Common myeloid progenitor, CD34-positive (primary cell): Measurements from ENCODE around the gene GAGE12J.
"Not testable (repeated sequence)": the region's sequence is repeated elsewhere in the genome, so short reads cannot be mapped to it uniquely, and the experiment has no call there.

Experiments
- CTCF ChIA-PET: fragments of 350-600 bp; sonication (Branson Sonifier 250); formaldehyde crosslinking; loops from one replicate; lab custom pipeline; 2021; ENCODE audit warnings: antibody characterized with exemption; lab: Charles Lee
- POLR2A ChIA-PET: fragments of 350-600 bp; sonication (Branson Sonifier 250); formaldehyde crosslinking; loops from one replicate; lab custom pipeline; 2021; ENCODE audit warnings: antibody characterized with exemption; lab: Charles Lee
- DNase-seq, 3 donors: peaks; one replicate each; pipeline versions ENCODE4 v3.0.0 to v3.0.0-alpha.2; 2013
- H3K27ac ChIP-seq, 2 experiments: 1 replicate in 1 of 2; 2 replicates in 1 of 2; pipeline ENCODE4 v1.7.0; 2013; ENCODE audit warnings: inconsistent platforms in 2 of 2, low read length in 2 of 2, mild to moderate bottlenecking in 2 of 2, low read depth in 1 of 2, moderate library complexity in 1 of 2; ENCODE audit not compliant: severe bottlenecking in 2 of 2, insufficient read depth in 1 of 2, poor library complexity in 1 of 2
- H3K27me3 ChIP-seq, 5 experiments: replicated peaks in 2 of 5; 1 replicate in 3 of 5; 2 replicates in 2 of 5; pipeline versions ENCODE4 v1.6.1 to v1.7.0; 2013; ENCODE audit warnings: low read length in 4 of 5, mild to moderate bottlenecking in 2 of 5, moderate library complexity in 2 of 5, inconsistent platforms in 1 of 5; ENCODE audit not compliant: insufficient read depth in 5 of 5, control insufficient read depth in 4 of 5
- H3K36me3 ChIP-seq, 4 experiments: 1 replicate in 2 of 4; 2 replicates in 2 of 4; pipeline versions ENCODE4 v1.6.1 to v1.7.0; 2013; ENCODE audit warnings: low read length in 3 of 4, control low read depth in 1 of 4, mild to moderate bottlenecking in 1 of 4; ENCODE audit not compliant: control insufficient read depth in 4 of 4, insufficient read depth in 4 of 4
- H3K4me1 ChIP-seq, 4 experiments: 1 replicate in 3 of 4; 2 replicates in 1 of 4; pipeline versions ENCODE4 v1.6.1 to v1.7.1; 2013; ENCODE audit warnings: low read length in 3 of 4, mild to moderate bottlenecking in 3 of 4, control low read depth in 1 of 4, inconsistent platforms in 1 of 4, moderate library complexity in 1 of 4; ENCODE audit not compliant: control insufficient read depth in 4 of 4, insufficient read depth in 4 of 4; ENCODE audit errors: control extremely low read depth in 1 of 4
- H3K4me3 ChIP-seq, 7 experiments: 1 replicate in 4 of 7; 2 replicates in 3 of 7; pipeline versions ENCODE4 v1.5.1 to v1.7.0; 2013; ENCODE audit warnings: mild to moderate bottlenecking in 7 of 7, low read length in 6 of 7, moderate library complexity in 6 of 7, inconsistent platforms in 2 of 7, low read depth in 2 of 7, control low read depth in 1 of 7; ENCODE audit not compliant: insufficient read depth in 4 of 7, control insufficient read depth in 1 of 7; ENCODE audit errors: extremely low read depth in 1 of 7
- H3K9me3 ChIP-seq, 5 experiments: 1 replicate in 4 of 5; 2 replicates in 1 of 5; pipeline versions ENCODE4 v1.6.1 to v1.7.1; 2013; ENCODE audit warnings: low read length in 4 of 5, mild to moderate bottlenecking in 2 of 5, inconsistent platforms in 1 of 5, low read depth in 1 of 5, moderate library complexity in 1 of 5; ENCODE audit not compliant: control insufficient read depth in 4 of 5, insufficient read depth in 2 of 5; ENCODE audit errors: control extremely low read depth in 1 of 5
- WGBS: methylation state at CpG from one replicate; pipeline ENCODE4 v1.1.5; 2013; ENCODE audit not compliant: insufficient coverage; 5-methylcytosine and 5-hydroxymethylcytosine counted together

The GAGE12J gene

GRCh38 chrX:49330421-49330820 lies 8.6 kb downstream of the GAGE12J start:
- H3K4me3 ChIP-seq, H3K27me3 ChIP-seq, POLR2A ChIA-PET, DNase-seq, H3K36me3 ChIP-seq, H3K9me3 ChIP-seq, H3K27ac ChIP-seq, CTCF ChIA-PET, H3K4me1 ChIP-seq: not testable (repeated sequence)
- no CpG with 5 or more reads among the region's 11 CpGs for WGBS

- H3K4me1 ChIP-seq, DNase-seq, H3K36me3 ChIP-seq, H3K27me3 ChIP-seq, H3K27ac ChIP-seq, CTCF ChIA-PET, H3K9me3 ChIP-seq, POLR2A ChIA-PET, H3K4me3 ChIP-seq: not testable (repeated sequence)
- WGBS = no CpG with 5 or more reads among the region's 16 CpGs
Measured at GRCh38 chrX:49331282-49331681, 9.4 kb downstream of the GAGE12J start, which contains the start of gene GAGE13. GAGE13 (plus strand) TSS chrX:49331582; CDS start chrX:49332738, 1,156 bp downstream.

- H3K27ac ChIP-seq, H3K4me1 ChIP-seq, H3K9me3 ChIP-seq, H3K4me3 ChIP-seq, POLR2A ChIA-PET, H3K27me3 ChIP-seq, H3K36me3 ChIP-seq, DNase-seq, CTCF ChIA-PET: not testable (repeated sequence)
- WGBS = 98% methylated on average over 8 of the region's 26 CpGs
Measured at GRCh38 chrX:49331841-49332240, 10.0 kb downstream of the GAGE12J start.

- H3K9me3 ChIP-seq, POLR2A ChIA-PET, H3K27ac ChIP-seq, H3K27me3 ChIP-seq, CTCF ChIA-PET, H3K4me1 ChIP-seq, H3K4me3 ChIP-seq, H3K36me3 ChIP-seq, DNase-seq: not testable (repeated sequence)
- WGBS = no CpG with 5 or more reads among the region's 24 CpGs
Measured at GRCh38 chrX:49341449-49341848, 19.6 kb downstream of the GAGE12J start.

- H3K4me1 ChIP-seq, H3K27me3 ChIP-seq, H3K4me3 ChIP-seq, H3K36me3 ChIP-seq, H3K9me3 ChIP-seq, CTCF ChIA-PET, H3K27ac ChIP-seq, POLR2A ChIA-PET, DNase-seq: not testable (repeated sequence)
- WGBS = 75% methylated on average over 5 of the region's 15 CpGs
Measured at GRCh38 chrX:49344496-49345175, 22.8 kb downstream of the GAGE12J start.

- H3K4me1 ChIP-seq, DNase-seq, H3K27me3 ChIP-seq, POLR2A ChIA-PET, H3K36me3 ChIP-seq, H3K9me3 ChIP-seq, H3K4me3 ChIP-seq, CTCF ChIA-PET, H3K27ac ChIP-seq: not testable (repeated sequence)
- 100% methylated on average over 1 of the region's 10 CpGs for WGBS
Measured at GRCh38 chrX:49345402-49345801, 23.6 kb downstream of the GAGE12J start.

GRCh38 chrX:49346150-49346549 lies 24.3 kb downstream of the GAGE12J start:
- H3K4me3 ChIP-seq, H3K36me3 ChIP-seq, H3K27me3 ChIP-seq, DNase-seq, H3K27ac ChIP-seq, POLR2A ChIA-PET, H3K9me3 ChIP-seq, CTCF ChIA-PET, H3K4me1 ChIP-seq: not testable (repeated sequence)
- 91% methylated on average over 6 of the region's 11 CpGs for WGBS
